Activated T-cell treated with anti-CD3 and anti-CD28 coated beads for 1 hour (primary cell): ENCODE data around the gene TMC3.

Experiments used
- DNase-seq: peaks from one replicate; pipeline ENCODE4 v3.0.0-alpha.2; 2020; ENCODE audit warnings: low read depth

Gene TMC3

DNA sequence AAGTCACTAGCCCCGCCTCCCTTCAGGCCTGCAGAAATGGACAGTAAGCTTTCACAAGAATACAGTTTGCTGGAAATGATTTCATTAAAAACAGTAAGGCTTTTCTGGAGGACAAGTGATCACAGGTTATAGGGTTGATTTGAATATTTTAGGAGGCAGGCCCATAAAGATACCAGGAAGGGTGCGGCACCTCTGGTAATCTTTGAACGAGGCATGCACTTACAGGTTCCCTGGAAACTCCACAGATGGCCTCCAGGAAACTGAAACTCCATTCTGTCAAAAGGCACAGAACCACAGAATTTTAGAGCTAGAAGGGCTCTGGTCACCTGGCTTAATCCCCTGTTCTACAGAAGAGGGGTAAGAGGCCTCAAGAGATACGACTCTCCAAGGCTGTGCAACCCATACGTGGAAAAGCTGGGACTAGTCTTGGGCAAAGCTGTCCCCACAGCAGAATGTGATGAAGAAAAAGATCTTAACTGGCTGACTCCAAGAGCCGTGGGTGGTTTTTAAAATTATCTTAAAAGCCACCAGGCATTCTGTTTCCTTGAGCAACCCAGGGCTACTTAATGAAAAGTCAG lies 51.2 kb downstream of the TMC3 start:
- no peak for DNase-seq

DNA sequence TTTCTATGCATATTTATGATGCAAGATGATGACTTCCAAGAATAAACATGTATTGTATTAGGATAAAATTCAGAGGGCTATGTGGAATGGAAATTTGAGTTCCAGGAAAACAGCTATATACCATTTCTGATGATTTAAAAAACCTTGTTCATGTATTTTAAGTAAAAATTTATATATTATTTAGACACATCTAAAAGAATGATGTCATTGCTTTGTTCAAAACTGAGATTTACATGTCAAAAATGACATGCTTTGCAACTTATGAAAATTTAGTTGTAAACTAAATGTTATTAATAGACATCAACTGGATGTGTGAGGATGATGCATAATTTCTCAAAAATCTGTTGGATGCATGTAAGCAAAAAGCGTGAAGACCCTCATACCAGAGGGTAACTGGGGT lies 52.3 kb downstream of the TMC3 start:
- no peak for DNase-seq

DNA sequence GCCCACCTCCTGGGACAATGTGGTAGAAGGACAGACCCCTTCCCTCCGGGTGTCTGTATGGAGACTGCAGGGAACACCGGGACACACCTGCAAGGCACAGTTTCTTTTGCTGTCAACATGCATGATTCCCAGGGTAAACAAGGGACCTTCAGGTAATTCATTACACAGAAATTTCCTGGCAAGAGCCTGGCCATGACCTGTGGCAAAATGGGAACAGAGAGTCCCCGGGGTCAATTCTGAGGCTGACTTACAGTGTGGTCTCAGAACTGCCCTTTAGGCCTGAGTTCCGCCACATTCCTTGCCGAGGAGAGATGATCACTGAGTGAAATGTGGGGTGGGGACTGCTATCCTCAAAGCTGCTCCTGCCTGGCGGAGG lies 56.4 kb downstream of the TMC3 start:
- no peak for DNase-seq

DNA sequence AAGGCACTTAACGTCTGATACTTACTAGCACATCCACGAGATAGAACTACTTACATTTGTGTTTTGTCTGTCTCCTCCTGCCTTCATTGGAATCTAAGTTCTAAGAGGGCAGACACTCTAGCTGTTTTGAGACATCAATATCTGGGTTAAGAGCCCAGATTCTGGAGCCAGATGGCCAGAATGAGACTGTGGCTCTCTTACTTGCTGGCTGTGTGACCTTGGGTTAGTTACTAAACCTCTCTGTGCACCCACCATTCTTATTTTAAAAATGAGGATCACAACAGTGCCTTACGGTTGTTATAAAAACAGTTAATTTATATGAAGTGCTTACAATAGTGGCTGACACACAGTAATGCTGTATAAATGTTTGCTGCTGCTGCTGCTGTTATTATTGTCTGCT lies 57.7 kb downstream of the TMC3 start:
- DNase-seq = no peak

DNA sequence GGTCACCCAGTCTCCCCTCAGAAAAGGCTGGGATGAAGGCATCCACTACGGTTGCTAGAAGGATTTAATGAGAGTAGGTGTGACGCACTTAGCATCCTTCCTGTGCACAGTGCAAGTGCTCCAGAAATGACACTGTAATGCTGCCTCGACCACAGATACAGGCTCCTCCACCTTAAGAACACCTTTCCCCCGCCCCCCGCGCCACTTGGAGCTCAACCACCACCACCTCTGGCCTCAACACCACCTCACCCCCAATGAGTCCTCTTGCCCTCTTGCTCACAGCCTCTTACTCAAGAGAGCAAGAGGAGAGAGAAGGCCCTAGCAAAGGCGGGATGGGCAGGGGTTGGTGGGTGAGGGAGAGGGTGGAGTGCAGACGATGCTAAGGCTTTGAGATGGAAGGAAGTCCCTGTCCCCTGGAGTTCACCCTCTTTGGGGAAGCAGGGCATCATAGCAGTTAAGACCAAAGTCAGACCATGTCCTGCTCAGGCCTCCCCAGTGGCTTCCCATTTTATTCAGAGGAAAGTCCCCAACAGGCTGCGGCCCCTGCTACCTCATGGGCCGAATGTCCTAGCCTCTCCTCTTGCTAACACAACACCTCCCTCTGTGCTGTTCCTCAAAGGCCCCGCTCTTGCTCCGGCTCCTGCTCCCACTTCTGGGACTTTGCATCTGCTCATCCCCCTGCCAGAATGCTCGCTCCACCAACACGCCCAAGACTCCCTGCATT lies 58.4 kb downstream of the TMC3 start:
- no peak for DNase-seq

DNA sequence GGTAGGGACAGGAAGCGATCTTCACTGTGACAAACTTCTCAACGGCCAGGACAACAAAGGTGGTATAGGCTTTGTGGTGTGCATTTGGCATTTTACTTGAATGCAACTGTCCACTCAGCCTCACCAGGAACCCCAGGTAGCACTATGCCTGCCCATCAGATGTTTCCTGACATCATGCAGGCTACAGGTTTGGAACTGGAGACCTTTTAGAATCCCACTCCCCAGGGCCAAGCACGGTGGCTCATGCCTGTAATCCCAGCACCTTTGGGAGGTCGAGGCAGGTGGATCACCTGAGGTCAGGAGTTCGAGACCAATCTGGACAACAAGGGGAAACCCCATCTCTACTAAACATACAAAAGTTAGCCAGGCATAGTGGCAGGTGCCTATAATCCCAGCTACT lies 59.6 kb downstream of the TMC3 start:
- DNase-seq = no peak

DNA sequence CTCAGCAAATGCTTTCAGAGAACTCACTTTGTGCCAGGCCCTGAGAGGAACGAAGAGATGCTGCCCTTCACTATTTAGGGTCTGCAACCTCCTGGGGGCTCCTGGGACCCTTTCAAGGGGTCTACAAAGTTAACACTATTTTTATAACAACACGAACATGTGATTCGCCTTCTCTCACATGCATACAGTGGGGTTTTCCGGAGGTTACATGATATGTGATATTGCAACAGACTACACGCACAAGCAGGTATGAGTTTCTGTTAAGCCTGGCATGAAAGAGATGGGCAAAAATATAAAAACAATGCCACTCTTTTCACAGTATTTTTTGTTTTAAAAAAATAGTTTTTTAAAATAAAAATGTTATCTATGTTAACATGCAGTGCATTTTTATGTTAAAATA lies 60.3 kb downstream of the TMC3 start:
- DNase-seq = no peak

DNA sequence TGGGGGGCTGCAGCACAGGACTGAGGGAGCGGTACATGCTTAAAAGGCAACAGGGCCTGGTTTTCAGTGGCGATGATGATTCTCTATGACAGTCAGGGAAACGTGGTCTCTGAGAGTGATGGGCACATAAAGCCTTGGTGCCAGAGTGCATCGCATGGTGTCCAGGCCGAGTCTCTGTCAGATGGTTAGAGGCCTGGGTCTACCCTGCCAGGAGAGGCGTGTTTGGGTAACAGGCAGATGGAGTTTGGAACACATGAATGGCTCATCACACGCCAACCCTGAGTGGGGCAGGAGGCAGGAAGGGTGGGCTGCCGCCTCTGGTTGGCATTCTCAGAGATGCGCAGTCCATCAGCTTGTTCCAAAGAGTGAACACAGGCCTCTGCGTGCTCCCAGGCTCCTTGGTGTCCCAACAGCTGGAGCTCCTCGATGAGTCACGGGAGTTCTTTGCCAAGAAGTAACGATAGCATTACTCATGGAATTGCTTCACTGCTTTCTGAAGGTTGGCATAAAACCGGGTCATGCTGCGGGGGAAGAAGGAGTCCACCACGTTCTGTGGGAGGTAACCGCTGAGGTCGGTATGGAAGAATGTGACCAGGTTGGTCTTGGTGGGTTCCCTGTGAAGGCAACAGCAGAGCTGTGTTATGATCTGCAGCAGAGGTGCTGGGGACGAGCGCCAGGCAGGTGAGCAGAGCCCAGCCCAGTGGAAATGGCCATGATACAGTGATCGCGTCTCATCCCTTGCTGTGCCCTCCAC lies 61.0 kb downstream of the TMC3 start:
- no peak for DNase-seq

DNA sequence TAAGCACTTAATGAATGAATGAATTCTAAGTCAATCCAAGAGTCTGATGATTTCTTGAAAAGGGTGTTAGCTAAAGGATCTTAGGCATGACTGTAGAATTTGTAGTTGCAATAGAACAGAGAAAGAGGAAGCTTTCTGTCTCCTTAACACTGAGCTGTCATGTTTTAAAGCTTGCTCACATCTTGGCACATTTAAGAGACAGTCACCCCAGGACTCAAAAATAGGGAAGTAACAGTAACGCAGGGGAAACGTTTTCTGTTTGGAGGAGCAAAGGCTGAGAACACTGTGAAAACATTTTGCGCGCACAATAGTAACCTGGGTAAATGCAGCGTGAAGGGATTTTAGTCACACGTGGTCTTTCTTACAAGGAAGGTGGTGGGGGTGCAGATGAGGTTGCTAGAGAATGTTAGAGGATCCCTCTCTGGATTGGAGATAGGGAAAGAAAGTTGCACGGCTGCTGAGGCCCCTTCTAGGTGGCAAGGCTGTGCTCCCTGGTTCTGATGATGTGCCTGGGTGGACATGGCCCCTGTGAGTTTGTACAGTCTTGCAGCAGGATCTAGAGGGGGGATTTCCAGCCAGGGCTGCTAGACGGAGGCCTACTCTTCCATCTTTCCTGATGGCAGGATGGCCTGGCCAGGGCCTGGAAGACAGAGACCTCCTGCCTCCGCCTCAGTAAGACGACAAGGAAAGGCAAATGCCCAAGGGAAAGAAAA lies 62.1 kb downstream of the TMC3 start:
- DNase-seq = no peak

DNA sequence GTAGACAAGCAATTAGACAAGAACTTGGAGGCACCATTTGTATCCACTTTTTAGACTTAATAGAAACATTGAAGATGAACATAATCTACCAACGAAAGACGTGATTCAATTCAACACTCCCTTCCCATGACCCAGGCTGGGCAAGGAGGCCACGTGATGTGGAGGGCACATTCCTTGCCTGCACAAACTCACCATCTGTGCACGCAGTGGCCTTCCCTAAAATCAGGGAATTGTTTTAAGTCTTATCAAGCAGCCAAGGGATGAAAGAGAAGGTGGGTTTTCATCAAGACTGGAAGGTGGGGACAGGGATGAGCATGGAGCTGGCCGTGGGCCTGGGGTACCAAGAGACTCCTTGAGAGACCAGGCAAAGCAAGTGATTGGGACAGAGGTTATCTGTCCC lies 63.5 kb downstream of the TMC3 start:
- DNase-seq = no peak

DNA sequence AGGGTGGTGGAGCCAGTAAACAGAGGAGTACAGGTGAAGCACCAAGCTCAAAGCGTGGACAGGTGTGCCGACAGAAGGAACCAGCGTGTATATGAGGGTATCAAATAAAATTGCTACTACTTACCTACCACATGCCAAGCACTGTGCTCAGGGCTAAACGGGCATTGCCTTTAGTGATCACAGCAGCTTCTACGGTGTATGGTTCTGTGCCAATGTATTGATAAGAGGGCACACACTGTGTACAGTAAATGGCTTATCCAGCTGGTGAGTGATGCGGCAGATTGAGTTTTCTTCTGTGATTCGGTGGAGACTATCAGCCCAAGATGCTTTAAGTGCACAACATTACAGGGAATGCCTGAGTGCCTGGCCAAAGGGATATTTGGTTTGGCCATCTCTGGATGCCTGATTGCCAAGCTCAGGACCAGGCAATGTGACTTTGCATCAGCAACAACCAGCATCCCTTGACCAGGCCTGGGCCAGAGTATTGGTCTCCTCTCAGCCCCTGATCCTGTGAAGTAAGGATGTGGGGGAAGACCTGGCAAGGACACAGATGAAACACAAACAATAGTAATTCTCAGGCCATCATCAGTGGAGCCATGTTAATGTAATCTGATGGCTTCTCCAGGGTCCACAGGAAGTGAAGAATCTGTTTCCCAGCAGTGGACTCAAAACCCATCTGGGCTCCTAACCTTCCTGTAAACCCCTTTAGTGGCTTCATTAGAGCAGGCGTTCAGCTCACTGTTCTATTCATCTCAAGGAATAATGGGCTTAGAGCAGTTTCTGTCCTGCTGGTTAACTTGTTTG lies 64.2 kb downstream of the TMC3 start:
- no peak for DNase-seq

DNA sequence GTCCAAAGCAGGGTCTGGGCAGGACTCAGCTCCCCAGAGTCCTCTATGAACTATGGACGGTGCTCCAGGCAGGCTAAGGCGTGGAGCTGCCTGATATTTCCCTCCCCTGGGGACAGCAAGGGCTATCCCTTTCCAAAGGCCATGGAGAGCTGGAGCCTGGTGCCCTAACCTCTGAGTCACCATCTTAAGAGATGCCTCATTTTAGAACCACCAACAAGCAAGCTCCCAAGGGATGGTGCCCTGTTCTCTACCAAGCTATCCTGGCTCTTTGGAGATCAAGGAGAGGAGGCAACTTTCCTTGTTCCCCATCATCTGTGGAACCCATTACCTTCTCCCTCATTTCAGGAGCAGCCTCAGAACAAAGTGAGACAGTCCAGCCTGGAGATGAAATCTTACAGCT lies 65.8 kb downstream of the TMC3 start:
- DNase-seq = no peak

DNA sequence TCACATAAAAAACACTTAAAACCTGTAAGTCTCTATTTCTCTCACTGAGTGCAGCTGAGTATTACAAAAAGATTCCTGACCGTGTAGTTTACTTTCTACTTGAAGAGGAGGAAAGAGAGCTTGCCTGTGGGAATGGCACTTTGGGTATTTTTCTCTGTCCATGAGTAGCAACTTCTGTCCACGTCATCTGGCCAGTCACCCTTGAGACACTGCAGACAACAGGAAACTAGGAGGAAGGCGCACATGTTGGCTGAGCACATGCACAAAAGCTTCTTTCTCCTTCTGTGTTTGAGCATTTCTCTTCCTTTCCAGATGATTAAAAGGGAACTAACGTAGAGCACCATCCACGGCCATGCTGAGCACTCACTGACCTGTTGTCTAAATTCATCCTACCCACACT lies 69.8 kb downstream of the TMC3 start:
- DNase-seq = no peak

DNA sequence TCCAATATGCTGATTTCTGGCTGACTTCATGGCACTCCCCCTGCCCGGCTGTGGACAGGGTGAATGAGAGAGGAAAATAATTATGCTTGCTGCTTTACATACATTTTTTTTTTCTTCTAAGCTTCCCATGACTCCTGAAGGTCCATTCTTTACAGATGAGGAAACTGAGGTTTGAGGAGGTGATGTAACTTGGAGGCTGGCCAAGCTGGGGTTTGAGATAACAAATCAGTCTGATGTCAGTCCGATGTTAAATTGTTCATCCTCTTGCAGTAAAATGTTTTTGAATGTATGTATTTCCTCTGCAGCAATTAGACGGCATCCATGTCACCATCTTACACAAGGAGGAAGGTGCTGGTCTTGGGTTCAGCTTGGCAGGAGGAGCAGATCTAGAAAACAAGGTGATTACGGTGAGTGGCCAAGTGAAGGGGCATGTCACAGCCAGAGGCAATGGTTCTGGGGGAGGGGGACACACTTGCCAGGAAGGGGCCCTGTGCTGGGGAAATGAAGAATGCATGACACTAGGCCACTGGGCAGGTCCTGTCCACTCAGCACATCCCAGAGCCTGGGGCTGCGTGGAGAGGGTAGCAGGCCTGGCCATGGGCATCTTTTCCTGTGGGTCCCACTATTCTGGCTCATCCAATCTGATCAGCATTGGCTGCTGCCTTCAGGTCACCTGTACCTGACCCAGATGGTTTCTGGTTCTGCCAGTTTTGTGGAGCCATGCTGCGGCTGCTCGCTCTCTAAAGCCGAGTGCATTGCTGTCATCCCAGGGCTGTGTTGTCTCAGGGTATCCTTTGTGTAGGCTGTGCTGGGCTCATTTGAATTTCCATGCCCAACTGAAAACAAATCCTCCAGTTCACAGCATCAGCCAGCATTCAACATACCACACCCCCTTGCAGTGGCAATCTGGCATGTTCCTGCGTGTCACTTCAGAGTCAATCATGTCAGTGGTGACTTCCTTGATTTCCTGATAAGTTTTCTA lies 70.5 kb downstream of the TMC3 start:
- DNase-seq = no peak

DNA sequence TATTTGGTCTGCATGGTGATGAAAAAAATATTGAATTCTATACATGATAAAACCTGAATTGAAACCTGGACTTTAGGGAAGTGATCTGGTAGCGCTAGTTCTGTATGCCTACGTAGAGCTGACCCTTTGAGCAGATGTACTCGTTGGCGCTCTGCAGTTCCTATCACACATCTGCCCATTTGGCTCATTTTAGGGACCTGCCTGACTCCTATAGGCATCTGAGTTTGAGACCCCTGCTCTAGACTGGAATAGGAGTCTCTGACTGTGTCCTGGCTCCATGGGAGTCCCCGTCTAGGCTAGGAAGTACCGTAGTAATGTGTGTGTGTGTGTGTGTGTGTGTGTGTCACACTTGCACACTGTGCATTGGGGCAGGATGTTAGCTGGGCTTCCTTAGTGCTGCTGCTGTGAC lies 71.3 kb downstream of the TMC3 start:
- no peak for DNase-seq

DNA sequence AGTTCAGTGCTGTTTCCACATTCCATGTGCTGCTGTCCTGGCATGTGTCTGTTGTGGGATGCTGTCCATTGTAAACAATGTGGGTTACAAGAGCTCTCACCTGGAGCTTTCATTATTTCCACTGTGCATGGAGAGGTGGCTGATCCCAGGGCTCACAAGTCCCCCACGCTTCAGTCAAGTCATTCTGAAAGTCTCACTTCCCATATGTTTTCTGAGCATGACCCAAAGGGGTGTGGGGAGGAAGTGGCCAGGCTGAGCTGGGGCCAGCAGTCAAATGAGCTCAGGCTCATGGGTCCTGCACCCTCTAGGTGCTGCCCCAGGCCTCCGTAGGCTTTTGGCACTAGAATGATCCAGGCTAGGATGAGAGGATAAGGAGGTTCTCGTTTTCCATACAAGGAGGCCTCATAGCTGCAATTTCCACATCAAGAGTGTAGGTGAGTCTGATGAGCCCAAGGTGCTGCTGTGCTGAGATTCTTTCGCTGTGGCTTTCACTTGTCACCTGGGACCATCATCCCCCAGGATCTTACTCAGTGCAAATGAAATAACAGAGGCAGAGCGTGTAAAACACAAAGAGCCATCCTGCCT lies 72.1 kb downstream of the TMC3 start:
- DNase-seq = no peak

DNA sequence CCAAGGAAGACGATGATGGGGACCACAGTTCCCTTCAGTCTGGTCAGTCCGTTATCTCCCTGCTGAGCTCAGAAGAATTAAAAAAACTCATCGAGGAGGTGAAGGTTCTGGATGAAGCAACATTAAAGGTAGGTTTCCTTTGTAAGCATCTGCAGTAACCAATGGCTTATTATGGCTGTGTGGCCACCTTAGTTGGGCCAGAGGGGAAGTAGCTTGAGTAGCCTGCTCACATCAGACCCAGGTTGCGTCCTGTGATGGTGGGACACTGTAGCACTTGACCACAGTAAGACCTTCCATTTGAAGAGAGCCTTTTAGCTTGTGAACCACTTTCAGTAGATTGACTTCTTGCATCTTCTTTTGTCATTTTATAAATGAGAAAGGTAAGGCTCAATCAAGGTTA lies 72.6 kb downstream of the TMC3 start:
- no peak for DNase-seq

DNA sequence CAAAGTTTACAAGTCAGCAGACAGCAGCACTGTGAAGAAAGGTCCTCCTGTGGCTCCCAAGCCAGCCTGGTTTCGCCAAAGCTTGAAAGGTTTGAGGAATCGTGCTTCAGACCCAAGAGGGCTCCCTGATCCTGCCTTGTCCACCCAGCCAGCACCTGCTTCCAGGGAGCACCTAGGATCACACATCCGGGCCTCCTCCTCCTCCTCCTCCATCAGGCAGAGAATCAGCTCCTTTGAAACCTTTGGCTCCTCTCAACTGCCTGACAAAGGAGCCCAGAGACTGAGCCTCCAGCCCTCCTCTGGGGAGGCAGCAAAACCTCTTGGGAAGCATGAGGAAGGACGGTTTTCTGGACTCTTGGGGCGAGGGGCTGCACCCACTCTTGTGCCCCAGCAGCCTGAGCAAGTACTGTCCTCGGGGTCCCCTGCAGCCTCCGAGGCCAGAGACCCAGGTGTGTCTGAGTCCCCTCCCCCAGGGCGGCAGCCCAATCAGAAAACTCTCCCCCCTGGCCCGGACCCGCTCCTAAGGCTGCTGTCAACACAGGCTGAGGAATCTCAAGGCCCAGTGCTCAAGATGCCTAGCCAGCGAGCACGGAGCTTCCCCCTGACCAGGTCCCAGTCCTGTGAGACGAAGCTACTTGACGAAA lies 74.3 kb downstream of the TMC3 start:
- DNase-seq = no peak

DNA sequence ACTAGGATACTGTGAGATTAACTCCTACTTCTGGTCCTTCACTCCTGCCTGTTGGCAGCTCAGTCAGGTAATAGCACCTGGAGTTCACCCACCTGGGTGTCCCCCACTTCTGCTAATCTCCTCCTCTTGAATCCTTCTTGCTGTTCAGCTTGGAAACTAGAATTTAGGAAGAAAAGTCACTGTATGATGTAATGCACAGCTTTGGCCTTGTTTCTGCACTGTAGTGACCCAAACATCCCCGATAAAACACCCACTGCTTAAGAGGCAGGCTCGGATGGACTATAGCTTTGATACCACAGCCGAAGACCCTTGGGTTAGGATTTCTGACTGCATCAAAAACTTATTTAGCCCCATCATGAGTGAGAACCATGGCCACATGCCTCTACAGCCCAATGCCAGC lies 74.9 kb downstream of the TMC3 start:
- no peak for DNase-seq

DNA sequence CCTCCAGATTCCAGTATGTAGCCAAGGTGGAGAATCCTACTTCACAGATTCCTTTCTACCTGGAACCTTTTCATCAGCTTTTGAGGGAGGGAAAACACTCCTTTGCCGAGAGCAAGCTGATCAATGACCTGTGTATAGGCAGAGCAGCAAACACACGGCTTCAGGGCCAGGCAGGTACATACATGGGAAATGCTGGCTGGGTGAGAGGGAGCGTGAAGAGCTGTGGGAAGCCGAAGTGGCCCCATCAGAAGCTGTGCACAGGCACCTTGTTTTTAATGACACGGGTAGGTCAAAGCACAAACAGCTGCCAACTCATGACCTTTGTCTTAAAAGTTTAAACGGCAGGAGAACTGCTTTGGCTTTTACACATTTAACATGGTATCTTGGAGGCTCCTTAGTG lies 75.4 kb downstream of the TMC3 start:
- no peak for DNase-seq
